CD4-positive, alpha-beta T cell treated with Interferon gamma for 1 hour (primary cell): ENCODE measurements around the gene ARHGAP9.

Source experiments
- DNase-seq: peaks from one replicate; pipeline ENCODE4 v3.0.0-alpha.2; 2020

Gene ARHGAP9

DNA sequence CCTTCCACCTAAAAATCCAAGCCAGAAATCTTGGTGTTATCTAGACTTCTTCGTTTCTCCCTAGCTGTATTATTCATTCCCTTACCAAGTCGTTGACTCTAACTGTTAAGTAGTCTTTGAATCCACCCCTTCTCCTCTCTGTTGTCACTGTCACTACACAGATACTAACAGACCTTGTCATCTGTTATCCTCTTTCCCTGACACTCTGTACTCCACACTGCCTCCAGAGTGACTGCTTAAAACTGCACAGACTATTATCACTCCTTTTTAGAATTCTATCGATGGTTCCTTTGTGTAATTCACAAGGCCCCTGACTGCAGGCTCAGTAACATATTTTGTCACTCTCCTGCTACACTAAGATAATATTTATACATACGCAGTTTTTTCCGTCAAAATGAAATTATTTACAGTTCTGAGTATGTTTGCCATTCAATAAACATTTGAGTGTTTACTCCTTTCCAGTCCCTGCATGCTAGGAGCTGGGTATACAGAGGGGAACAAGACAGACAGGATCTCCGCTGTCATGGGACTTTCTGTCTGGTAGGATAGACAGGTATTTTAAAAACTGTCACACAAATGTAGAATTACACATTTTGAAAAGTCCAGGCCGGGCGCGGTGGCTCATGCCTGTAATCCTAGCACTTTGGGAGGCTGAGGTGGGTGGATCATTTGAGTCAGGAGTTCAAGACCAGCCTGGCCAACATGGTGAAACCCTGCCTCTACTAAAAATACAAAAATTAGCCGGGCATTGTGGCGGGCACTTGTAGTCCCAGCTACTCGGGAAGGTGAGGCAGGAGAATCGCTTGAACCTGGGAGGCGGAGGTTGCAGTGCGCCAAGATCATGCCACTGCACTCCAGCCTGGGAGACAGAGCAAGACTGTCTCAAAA lies 12.0 kb upstream of the ARHGAP9 start:
- no peak for DNase-seq

DNA sequence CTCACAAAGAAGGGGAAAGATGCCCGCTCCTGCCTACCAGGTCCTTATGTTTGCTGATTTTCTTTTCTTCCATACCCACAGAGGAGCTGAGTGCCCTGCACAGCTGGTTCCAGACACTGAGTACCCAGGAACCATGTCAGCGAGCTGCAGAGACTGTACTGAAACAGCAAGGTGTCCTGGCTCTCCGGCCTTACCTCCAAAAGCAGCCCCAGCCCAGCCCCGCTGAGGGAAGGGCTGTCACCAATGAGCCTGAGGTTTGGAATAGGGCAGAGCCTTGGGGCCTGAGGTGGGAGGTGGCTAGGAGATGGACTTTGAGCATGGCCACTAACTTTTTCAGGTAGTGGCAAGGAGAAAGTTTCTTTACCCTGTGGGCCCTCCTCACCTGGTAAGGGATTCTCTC lies 10.5 kb upstream of the ARHGAP9 start:
- no peak for DNase-seq

DNA sequence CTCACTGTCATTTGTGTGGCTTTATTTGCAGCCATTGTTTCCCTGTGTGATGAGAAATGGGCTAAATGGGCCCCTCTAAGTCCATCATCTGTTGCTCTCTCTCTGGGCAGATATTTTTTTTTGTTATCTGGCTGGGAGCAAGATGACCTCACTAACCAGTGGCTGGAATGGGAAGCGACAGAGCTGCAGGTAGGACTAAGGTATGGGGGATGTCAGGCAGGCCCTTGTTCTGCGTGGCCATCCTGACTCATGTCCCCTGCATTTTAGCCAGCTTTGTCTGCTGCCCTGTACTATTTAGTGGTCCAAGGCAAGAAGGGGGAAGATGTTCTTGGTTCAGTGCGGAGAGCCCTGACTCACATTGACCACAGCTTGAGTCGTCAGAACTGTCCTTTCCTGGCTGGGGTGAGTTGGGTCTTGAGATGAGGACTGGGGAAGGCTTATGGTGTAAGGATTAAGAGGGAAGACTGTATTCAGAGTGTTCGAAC lies 9.5 kb upstream of the ARHGAP9 start:
- no peak for DNase-seq

DNA sequence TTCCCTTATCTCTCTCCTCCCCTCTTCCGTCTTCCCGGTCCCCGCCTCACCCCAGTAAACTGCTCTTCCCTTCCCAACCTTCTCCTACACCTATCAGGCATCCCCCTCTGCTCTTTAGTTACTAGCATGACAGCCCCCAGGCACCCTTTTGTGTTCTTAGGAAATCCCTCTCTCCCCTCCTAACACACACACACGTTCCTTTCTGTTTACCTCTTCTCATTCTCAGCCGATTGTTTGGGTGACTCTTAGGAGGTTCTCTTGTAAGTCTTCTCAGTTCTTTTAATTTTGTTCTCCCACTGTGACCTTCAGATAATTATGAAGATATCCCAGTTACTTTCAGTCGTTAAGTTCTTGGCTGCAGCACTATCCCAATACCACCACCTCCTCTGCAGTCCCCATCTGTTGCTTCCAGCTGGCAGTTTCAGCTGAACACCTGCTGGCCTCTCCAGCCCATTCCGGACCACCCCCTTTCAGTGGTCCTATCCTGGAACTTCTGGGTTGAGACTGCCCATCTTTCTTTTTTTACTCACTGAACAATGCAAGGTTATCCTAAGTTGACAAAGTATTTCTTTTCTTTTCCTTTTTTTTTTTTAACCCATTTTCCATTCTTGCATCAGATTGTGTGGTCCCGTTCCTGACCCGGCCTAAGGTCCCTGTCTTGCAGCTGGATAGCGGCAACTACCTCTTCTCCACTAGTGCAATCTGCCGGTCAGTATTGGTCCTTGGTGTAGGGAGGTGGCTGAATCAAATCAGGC lies 8.9 kb upstream of the ARHGAP9 start:
- DNase-seq: no peak

DNA sequence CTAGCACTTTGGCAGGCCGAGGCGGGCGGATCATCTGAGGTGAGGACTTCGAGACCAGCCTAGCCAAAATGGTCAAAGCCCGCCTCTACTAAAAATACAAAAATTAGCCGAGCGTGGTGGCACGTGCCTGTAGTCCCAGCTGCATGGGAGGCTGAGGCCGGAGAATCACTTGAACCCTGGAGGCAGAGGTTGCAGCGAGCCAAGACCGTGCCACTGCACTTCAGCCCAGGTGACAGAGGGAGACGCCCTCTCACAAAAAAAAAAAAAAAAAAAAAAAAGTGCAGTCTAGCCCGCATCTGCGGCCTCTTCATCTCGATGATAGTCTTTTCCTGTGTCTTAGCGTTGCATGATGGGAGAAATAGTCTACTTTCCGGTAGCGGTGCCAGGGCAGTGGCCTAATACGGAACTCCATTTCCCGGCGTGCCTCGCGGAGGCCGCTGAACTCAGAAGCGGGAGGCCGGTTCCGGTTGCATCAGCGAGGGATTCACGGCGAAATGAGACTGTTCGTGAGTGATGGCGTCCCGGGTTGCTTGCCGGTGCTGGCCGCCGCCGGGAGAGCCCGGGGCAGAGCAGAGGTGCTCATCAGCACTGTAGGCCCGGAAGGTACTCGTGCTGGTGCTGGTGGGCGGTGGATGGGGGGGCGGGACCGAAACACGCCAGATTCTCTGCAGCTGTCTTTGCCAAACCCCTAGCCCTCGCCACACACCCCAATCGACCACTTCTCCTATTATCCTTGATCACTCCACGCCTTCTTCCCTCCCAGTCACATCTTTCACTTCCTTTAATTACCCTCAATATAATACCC lies 8.1 kb upstream of the ARHGAP9 start, which contains the start of gene MARS1:
Gene MARS1 (plus strand): TSS at position 472 of the 805 bp plus-strand sequence. CDS start 23 bp downstream, at position 495.
- peak; percentile 93 for DNase-seq

DNA sequence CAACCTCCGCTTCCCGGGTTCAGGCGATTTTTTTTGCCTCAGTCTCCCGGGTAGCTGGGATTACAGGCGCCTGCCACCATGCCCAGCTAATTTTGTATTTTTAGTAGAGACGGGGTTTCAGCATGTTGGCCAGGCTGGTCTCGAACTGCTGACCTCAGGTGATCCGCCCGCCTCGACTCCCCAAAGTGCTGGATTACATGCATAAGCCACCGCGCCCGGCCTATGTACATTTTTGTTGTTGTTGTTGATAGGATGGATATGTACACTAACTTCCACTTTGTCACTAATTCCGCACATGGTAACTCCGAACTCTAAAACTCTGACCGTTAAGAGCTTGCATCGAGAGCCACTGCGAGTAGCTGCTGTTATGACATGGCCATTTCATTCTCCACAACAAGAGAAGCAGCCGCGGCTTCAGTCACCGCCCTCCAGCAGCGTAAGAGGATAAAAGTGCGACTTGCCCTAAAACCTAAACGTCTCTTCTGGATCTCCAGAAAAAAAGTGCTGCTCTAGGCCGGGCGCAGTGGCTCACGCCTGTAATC lies 7.5 kb upstream of the ARHGAP9 start:
- DNase-seq: no peak

DNA sequence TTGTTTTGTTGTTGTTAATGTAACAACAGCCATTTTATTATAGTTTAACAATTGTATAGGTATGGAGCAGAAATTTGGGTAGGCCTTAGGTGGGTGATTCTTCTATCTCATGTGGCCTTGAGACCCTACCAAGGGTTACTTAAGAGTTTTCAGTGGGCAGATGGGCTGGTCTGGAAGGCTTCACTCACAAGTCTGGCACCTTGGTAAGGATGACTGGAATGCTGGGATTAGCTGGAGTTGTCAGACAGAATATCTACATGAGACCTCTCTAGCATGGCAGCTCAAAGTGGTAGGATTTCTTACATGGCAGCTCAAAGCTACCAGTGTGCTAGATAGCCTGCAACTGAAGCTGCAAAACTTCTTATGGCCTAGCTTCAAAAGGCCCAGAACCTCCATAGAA lies 6.0 kb upstream of the ARHGAP9 start:
- DNase-seq: no peak

DNA sequence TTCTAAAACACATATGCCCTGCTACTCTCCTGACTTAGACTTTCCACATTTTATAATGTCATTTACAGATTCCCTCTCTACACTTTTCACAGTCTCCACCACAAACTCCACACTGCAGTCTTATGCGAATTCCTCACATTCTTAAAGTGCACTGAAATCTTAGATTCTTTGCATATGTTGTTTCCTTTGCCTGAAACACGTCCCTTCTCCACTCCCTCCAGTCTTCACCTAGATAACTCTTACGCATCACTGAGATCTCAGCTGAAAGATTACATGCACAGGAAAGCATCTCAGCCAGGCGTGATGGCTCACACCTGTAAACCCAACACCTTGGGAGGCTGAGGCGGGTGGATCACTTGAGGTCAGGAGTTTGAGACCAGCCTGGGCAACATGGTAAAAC lies 3.8 kb upstream of the ARHGAP9 start:
- no peak for DNase-seq

DNA sequence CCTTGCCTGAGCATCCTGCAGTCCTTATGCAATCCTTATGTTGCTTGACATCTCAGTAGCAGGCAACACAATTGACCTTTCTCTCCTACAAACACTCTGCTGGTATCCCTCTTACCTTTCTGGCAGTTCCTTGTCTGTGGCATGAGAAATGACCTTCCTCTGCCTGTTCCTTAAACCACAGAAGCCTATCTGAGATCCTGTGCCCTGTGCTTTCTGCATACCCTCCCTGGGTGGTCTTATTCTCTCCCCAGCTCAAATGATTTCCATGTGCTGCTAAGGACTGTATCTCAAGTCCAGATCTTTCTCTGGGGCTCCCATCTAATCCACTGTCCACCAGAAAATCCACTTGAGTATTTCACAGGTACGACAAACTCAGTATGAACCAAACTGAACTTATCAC lies 2.0 kb upstream of the ARHGAP9 start:
- DNase-seq: no peak

DNA sequence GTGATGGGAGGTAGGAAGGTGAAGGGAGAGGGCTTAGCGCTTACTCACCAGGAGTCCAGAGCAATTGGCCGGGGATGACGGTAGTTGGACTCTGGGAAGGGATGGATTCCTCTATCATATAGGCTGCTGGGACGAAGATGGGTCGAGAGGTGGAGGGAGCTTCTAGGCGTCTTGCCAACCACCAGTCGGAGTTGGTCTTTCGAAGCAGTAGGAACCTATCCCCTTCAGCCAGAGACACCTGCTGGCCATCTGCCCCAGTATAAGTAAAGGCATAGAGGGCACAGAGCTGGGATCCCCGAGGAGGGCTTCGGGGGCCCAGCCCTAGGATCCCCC lies 657 bp downstream of the ARHGAP9 start:
- no peak for DNase-seq

DNA sequence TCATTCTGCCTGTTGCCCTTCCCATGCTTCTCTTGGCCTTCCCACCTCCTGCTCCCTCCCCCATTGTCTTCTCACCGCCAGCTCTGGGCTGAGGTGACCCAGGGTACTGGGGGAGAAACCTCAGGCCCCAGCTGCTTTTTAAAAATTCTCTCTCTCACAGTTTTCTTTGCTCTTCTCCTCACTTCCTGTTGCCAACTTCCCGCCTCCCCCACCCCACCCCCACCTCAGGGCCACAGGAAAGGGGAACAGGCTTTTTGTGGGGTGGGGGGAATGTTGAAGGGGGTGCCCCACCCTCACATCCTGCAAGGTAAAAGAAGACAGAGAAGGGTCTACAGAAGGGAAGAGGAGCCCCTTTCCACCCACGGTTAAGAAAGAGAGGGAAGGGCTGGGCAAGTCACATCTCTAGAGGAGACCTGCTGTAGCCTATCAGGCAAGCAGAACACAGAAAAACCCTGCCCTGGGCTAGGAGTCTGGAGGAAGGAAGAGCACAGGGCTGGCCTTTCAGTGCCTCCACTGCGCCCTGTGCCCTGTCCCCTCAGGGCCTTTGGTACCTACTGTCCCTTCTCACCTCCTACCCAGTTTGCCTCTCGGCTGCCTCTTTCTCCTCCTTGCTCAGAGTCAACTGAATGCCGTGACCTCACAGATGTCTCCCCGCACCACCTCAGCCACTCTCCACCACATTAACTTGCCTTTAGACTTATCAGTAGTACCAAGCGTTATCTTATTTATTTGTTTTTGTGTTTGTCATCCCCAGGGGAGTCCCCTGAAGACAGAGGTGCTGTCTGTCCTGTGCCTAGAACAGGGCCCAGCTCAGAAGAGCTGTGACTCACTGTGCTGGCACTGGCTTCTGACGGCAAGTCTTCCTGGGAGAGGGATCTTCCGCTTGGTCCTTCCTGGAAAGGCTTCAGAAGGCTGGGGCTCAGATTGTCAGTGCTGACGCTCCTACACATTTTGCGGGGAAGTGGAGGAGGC lies 1.7 kb downstream of the ARHGAP9 start:
- DNase-seq: peak; percentile 68

DNA sequence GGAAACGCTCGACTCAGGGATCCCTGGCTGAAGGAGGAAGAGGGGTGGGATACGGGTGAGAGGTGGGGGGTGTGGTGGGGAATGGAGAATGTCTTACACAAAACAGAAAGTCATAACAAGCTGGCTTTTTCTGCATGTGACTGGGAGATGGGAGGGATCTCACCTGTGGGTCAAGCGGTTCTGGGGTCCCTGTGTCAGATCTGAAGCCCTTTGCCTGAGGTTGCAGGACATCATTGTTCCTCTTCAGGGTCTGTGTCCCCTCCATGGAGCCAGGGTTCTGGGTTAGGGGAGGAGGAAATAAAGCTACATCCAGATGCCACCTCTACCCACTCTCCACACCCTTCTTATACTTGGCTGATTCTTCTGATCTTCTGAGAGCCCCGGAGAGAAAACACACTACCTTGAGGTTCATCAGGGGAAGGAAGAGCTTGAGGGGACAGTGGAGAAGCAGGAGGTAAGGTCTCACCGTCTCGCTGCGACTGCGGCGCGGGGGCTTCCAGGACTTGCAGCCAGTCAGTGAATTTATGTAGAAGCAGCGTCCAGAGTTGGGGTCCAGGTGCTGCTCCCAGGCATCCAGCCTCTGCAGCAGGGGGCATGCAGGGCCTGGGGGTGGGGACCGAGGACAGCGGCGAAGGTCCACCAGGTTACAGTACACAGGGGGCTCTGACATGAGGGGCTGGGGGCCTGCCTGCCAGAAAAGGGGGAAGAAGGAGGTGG lies 2.5 kb downstream of the ARHGAP9 start:
- no peak for DNase-seq

DNA sequence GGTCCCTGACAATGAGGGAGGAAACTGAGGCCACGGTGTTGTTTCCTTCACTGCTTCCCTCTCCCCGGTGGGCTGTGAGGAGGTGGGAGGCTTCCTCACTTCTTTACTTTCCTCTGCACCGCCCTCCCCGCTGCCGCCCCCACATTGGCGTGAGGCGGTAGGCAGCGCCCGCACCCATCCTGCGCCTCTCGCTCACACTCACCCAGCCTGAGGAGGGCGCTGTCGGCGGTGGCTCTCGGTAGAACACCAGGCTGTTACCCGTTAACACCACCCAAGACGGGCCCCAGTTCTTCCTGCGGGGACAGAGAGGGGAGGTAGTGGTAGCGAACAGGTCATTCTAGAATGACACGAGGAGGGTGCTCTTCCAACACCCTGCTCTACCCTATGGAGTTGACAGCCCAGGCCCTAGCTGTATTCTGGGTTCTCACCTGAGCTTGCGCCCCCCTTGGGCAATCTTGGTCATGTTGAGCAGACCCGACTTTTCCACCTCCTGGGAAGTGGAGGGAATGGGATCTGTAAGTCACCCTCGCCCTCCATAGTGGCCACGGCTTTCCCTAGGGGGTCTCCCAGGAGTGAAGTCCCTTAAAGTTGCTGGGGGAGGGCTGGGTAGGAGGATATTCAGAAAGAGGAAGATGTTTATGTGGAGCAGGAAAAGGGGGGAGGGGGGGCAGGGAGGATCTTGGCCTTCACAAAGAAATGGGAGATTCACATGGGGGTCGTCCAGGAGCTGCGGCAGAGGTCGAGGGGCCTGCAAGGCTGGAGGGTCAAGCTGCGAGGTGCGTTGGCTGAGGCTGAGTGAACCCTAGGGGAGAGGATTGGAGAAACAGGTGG lies 3.3 kb downstream of the ARHGAP9 start:
- DNase-seq: peak; percentile 73

DNA sequence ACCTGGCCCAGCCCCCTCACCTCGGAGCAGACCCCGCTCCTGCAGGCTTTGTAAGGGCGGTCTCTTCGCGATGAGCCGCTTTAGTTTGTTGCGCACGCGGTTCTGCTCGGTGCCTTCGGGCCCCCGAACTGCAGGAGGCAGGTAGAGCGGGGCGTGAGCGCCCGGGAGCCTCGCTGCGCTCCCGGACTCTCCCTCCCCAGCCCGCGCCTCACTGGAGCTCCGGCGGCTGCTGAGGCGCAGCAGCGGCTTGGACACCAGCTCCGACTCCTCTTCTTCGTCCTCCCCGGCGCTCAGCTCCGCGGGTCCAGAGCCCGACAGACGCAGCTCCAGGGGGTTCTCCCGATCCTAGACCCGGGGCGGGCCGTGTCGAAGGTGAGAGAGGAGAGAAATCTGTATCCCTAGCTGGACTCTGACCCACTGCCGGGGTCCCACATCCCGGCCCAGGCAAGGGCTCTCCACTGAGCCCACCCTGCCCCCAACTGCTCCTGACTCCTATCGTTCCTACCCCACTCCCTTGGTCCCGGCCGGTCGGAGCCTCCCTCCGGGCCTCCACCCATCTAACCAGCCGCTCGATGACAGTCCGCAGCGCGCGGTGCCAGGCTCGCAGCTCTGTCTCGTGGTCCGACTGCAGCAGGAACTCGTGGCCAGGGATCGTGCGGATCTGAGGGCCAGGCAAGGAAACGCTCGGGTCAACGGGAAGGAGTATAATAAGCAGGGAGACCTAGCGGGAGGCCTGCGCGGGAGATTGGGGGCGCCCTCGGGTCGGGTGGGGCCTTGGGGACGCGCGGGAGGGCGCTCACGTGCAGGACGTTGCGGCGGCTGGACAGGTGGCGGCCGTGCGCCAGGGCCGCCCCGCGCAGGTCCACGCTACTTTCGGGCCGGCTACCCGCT lies 4.2 kb downstream of the ARHGAP9 start:
- no peak for DNase-seq

DNA sequence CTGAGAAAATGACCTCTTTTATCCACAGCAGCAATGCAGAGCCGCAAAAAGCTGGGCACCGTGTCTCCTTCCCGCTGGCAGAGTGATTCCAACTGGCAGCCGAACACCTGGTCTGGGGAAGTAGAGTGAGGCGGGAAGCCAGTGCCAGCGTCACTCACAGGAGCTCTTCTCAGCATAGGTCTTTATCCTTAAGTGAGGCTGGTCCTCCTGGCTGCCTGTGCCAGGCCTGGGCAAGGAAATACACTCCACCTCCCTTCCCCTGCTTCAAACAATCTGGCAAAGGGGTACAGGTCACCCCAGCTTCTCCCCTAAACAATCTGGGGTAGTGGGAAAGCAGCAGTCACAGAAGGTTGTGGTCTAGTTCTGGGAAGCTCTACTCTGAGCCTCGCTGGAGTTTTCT lies 4.8 kb downstream of the ARHGAP9 start:
- no peak for DNase-seq

DNA sequence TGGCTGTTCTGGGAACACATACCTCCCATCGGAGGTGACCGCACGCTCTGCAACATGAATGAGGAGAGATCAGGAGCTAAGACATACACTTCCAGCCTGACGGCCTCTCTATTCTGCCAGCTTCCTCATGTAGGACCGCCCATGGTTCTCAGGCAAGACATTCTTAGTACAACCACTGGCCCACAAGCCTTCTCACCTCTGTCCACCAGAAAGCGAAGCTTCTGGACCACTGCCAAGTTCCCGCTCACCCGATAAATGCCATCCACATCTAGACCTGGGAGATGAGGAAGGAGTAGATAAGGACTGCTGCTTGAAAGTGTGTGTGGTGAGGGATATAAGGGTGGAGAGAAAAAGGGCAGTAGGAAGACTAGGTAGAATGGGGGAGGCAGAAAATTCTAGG lies 5.2 kb downstream of the ARHGAP9 start:
- no peak for DNase-seq

DNA sequence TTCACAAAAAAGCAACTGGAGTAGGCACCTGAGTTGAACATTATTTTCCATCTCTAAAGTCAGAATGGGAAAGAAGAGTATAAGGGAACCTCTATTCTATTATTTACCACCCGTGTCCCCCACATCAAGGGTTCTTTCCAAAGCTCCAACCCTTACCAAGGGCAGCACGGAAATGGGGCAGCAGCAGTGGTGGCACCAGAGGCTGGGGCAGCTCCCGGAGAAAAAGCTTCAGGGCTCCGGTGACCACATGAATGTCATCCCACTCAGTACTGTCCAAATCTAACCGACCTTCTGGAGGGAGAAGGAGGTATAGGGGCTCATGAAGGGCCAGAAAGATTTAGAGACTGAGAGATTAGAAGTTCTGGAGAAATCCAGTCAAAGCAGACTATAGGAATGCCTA lies 5.8 kb downstream of the ARHGAP9 start:
- DNase-seq: no peak

DNA sequence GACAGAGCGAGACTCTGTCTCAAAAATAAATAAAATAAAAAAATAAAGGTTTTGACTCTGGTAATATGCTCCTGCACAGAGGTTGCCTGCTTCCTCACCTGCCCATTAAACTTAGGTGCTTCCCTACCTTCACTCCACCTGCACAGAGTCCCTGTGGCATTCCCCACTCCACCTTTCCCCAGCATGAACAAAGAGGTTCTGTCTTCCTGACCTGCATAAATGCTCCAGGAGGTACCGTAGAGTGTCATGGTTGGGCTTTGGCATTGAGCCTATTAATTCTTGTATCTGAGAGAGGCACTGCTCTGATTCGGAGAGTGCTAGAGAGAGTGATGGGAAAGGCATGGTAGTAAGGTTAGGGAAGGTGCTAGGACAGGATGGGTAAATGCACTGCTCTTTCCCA lies 6.3 kb downstream of the ARHGAP9 start:
- no peak for DNase-seq

DNA sequence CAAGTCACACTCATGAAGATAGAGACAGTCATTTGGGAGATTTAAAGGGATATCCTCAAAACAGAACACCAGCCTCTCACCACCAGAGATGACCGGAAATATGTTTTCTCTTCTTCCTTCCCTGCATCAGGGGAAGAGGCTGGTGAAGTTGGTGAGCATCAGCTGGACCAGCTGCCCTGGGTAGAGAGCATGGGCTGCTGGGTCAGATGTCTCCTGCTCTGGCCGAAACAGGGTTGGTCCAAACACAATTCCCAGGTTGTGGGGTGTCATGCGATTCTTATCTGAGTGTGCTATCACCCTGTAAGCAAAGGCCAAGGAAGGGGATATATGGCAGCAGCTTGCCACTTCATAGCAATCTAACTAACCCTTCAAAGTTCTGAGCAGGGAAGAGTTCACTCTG lies 7.3 kb downstream of the ARHGAP9 start:
- no peak for DNase-seq
